ENCODE data around the gene DDIT4. TPM values are rescaled to one million over a fixed set of nuclear protein-coding genes. Genes with fewer than 3 reads are reported as not detected.

DDIT4 gene
- total and polyA plus RNA-seq, 2 of the 8 experiments (the other 6 are each of a cell fraction or from before 2014, with no cell fraction given), result 47.4 to 108 TPM

DNA sequence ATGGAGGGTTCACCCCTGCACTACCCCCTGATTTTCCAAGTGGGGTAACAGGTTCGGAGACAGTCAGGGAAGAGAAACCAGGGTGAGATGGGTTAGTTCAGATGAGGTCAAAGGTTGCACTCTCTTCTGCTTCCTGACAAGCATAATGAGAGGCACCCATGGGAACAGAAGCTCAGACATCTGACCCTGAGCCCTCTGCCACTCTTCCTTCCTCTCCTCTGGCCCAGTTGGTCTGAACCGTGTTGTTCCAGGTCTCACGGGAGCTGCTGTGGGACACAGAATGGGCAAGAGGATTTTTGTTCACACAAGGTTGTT, 42.6 kb downstream of the DDIT4 start:
- Histone ChIP-seq H2BK120ac (replicated peaks; ENCODE audit: low read depth, low read length) (no peak overlapping the region), H3K27ac (ENCODE audit: low read depth, low read length) (no peak overlapping the region), H3K23me2 (ENCODE audit: low read depth, low read length) (no peaks in the 10 kb centered on the region; the same call in 1 of the 2 replicates), H3K14ac (ENCODE audit: insufficient read length) (no peak overlapping the region), H2BK15ac (ENCODE audit: low read length) (0 out of 2 replicates have a peak overlapping the region, but pooled peaks have one; percentile 77), H4K8ac (ENCODE audit: extremely low read depth, insufficient read depth, low read length) (no peak overlapping the region), H2AFZ (ENCODE audit: low read length) (no peak overlapping the region), H3K4me3 (ENCODE audit: extremely low read depth in 1 of 4, insufficient read depth in 2 of 4, low read depth in 3 of 4, low read length in 4 of 4) (no peak overlapping the region), H2BK20ac (ENCODE audit: low read length) (0 out of 2 replicates have a peak overlapping the region, but pooled peaks have one; percentile 2), H3K4ac (replicated peaks; ENCODE audit: insufficient read length, low read depth, low read length) (no peak overlapping the region), H4K20me1 (replicated peaks in 1 of 2; ENCODE audit: control insufficient read depth in 1 of 2, insufficient read depth in 2 of 2, low read length in 2 of 2) (no peaks in the 10 kb centered on the region), H2BK5ac (ENCODE audit: low read depth, low read length) (no peak overlapping the region), H3K18ac (ENCODE audit: extremely low read depth, low read length) (no peak overlapping the region), H3K9me3 (ENCODE audit: insufficient read depth in 2 of 2, low read depth in 1 of 2, low read length in 1 of 2) (no peaks in the 10 kb centered on the region), H4K5ac (ENCODE audit: insufficient read length, low read depth, low read length) (no peak overlapping the region), H3K36me3 (ENCODE audit: control insufficient read depth in 2 of 4, insufficient read depth in 4 of 4, low read length in 3 of 4) (no peaks in the 10 kb centered on the region), H3K79me2 (ENCODE audit: control insufficient read depth in 1 of 2, insufficient read depth in 2 of 2, low read length in 2 of 2) (no peaks in the 10 kb centered on the region), H3K56ac (replicated peaks; ENCODE audit: insufficient read length, low read depth, low read length) (no peak overlapping the region), H3K23ac (ENCODE audit: insufficient read length) (no peak overlapping the region), H3K79me1 (ENCODE audit: low read depth, low read length) (no peaks in the 10 kb centered on the region), H4K91ac (replicated peaks; ENCODE audit: insufficient read length, low read length) (peak overlapping the region; percentile 34), H3K4me1 (replicated peaks in 1 of 4; ENCODE audit: control insufficient read depth in 3 of 4, insufficient read depth in 4 of 4, low read length in 3 of 4) (peaks cover 14 to 29% (median 17%) of the 10 kb centered on the region in 4 experiments), H2BK12ac (ENCODE audit: low read depth, low read length) (peak overlapping the region; percentile 69; the same call in 1 of the 2 replicates), H2AK5ac (ENCODE audit: low read depth, low read length) (no peak overlapping the region), H3K4me2 (ENCODE audit: insufficient read depth in 1 of 2, low read depth in 2 of 2, low read length in 2 of 2) (no peak overlapping the region), H3K9ac (replicated peaks in 1 of 4; ENCODE audit: extremely low read depth in 1 of 4, low read depth in 3 of 4, low read length in 3 of 4) (no peak overlapping the region), H3K27me3 (replicated peaks in 1 of 4; ENCODE audit: control insufficient read depth in 3 of 4, extremely low read depth in 1 of 4, insufficient read depth in 3 of 4, low read length in 3 of 4) (no peaks in the 10 kb centered on the region)
- TF ChIP-seq TAF1 (IDR thresholded peaks at IDR 0.05; ENCODE audit: low read depth, low read length), result no peak
- TF ChIP-seq TCF12 (IDR thresholded peaks at IDR 0.05; ENCODE audit: low read depth, low read length), result no peak
- no peak for TF ChIP-seq NANOG (IDR thresholded peaks at IDR 0.05; ENCODE audit: insufficient read depth, low read depth, low read length, poor library complexity, severe bottlenecking)
- 86% methylated on average over 3 of the region's 3 CpGs; no CpG with 5 or more reads in 1 of the 2 experiments for WGBS, 2 experiments (ENCODE audit: extremely low coverage in 1 of 2, insufficient coverage in 1 of 2, insufficient read length in 1 of 2, insufficient replicate concordance in 2 of 2, low coverage in 1 of 2, low lambda C conversion rate in 2 of 2, missing lambda C conversion rate in 1 of 2)
- ChIA-PET POLR2A (ENCODE audit: partially characterized antibody) (interaction anchor here (0.6 to 39.2 kb wide), 8 partner anchors 10 to 106 kb away, joined by 3 to 895 read pairs (median 4); partner anchors contain the start of gene DDIT4), CTCF (ENCODE audit: partially characterized antibody) (interaction anchor here (0.7 to 4.9 kb wide), 6 partner anchors 10 to 190 kb away, joined by 3 to 22 read pairs (median 4); partner anchors contain the start of gene DDIT4)
- FAIRE-seq, result no peak
- no peak for DNase-seq (ENCODE audit: low read depth in 1 of 2, low spot score in 2 of 2)

Measured in H1 (cell line).